Activated CD4-positive, CD25-positive, alpha-beta regulatory T cell treated with anti-CD3 and anti-CD28 coated beads, Interleukin-2, amount 50 U/mL, for 24 hours (primary cell): Measurements from ENCODE around the gene PRKAB1.
"Not testable (repeated sequence)": the region's sequence is repeated elsewhere in the genome, so short reads cannot be mapped to it uniquely, and the experiment has no call there.

Experiments
- ATAC-seq, 2 donors: fragments of 150-1000 bp; cut with Tn5 transposase; one replicate each; pipeline ENCODE4 v1.10.0; 2021; ENCODE audit warnings: mild to moderate bottlenecking in 1 of 2, moderate library complexity in 1 of 2

The PRKAB1 gene

GRCh38 chr12:119685375-119685774 is 17.4 kb downstream of the PRKAB1 start:
- ATAC-seq, result no peak

- no peak for ATAC-seq
These were observed 18.4 kb downstream of the PRKAB1 start for GRCh38 chr12:119686355-119686754.

GRCh38 chr12:119686776-119687175 is 18.8 kb downstream of the PRKAB1 start:
- ATAC-seq, result no peak

- no peak for ATAC-seq
These were observed 19.5 kb downstream of the PRKAB1 start for GRCh38 chr12:119687406-119687805.

GRCh38 chr12:119687879-119688278 is 19.9 kb downstream of the PRKAB1 start:
- ATAC-seq, result no peak

- ATAC-seq, result no peak
These were observed 22.1 kb downstream of the PRKAB1 start for GRCh38 chr12:119689935-119690500.

GRCh38 chr12:119691202-119691810 is 23.4 kb downstream of the PRKAB1 start:
- no peak for ATAC-seq

- ATAC-seq, result no peak
These were observed 24.5 kb downstream of the PRKAB1 start for GRCh38 chr12:119692410-119692809.

- no peak for ATAC-seq
These were observed 25.1 kb downstream of the PRKAB1 start for GRCh38 chr12:119692997-119693396.

- ATAC-seq, result no peak
These were observed 25.6 kb downstream of the PRKAB1 start for GRCh38 chr12:119693511-119693910.

- no peak for ATAC-seq
These were observed 26.2 kb downstream of the PRKAB1 start for GRCh38 chr12:119694111-119694510.

GRCh38 chr12:119695034-119695433 is 27.1 kb downstream of the PRKAB1 start:
- ATAC-seq, result no peak

- no peak for ATAC-seq
These were observed 29.0 kb downstream of the PRKAB1 start for GRCh38 chr12:119696943-119697342.

GRCh38 chr12:119699199-119699760 is 31.3 kb downstream of the PRKAB1 start:
- no peak for ATAC-seq

- ATAC-seq, result no peak
These were observed 32.1 kb downstream of the PRKAB1 start for GRCh38 chr12:119700078-119700477.

- ATAC-seq, result no peak
These were observed 36.3 kb downstream of the PRKAB1 start for GRCh38 chr12:119704065-119704747.

- no peak for ATAC-seq
These were observed 37.2 kb downstream of the PRKAB1 start for GRCh38 chr12:119705182-119705581.

- ATAC-seq, result not testable (repeated sequence)
These were observed 38.5 kb downstream of the PRKAB1 start for GRCh38 chr12:119706427-119706826.

GRCh38 chr12:119710374-119710964 is 42.5 kb downstream of the PRKAB1 start:
- ATAC-seq, result no peak

GRCh38 chr12:119710965-119711551 is 43.1 kb downstream of the PRKAB1 start:
- ATAC-seq, result no peak

- no peak for ATAC-seq
These were observed 43.8 kb downstream of the PRKAB1 start for GRCh38 chr12:119711693-119712092.

GRCh38 chr12:119712721-119713120 is 44.8 kb downstream of the PRKAB1 start:
- ATAC-seq, result no peak

GRCh38 chr12:119713551-119714031 is 45.7 kb downstream of the PRKAB1 start:
- ATAC-seq, result no peak
